ENCODE results near the gene ACSS1.
A peak's percentile ranks its signal among the peaks of the same experiment; 100 is the strongest.

Gene ACSS1

DNA sequence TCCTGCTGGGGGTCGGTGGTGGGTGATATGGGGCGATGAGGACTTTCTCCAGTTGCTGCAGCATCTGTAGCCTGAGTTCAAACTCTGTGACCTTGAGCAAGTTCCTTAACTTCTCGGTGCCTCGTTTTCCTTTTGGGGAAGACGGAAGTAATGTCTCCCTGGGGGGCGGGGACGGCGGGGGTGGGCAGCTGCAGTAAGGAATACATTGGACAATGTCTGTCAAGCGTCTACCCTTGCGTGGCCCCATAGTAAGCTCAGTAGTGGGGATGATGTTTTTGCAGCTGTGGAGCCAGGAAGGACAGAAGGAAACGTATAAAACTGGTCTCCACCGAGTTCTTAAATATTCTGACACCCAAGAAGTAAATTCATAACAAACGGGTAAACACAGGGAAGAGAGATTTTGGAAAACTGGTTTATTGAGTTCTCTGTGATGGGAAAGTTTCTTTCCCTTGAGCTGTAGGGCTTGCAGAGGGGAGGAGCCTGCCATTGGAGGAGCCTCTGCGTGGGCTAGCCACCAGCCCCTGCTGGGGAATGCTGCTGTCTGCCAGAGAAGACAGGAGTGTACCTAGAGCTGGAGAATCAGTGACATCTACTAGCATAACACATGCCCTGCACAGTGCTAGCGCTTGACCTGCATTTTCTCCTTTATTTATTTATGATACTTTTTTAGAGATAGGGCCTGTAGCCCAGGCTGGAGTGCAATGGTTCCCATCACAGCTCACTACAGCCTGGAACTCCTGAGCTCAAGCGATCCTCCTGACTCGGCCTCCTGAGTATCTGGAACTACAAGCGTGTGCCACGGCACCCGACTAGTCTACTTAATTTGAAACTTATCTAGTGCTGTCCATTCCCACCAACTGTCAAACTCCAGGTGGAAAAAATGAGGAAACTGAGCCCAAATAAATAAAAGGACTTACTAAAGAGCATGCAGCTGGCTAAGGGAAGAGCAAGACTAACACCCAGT lies 1.2 kb upstream of the ACSS1 start:
- DNase-seq (ENCODE audit: low spot score) = no peak

DNA sequence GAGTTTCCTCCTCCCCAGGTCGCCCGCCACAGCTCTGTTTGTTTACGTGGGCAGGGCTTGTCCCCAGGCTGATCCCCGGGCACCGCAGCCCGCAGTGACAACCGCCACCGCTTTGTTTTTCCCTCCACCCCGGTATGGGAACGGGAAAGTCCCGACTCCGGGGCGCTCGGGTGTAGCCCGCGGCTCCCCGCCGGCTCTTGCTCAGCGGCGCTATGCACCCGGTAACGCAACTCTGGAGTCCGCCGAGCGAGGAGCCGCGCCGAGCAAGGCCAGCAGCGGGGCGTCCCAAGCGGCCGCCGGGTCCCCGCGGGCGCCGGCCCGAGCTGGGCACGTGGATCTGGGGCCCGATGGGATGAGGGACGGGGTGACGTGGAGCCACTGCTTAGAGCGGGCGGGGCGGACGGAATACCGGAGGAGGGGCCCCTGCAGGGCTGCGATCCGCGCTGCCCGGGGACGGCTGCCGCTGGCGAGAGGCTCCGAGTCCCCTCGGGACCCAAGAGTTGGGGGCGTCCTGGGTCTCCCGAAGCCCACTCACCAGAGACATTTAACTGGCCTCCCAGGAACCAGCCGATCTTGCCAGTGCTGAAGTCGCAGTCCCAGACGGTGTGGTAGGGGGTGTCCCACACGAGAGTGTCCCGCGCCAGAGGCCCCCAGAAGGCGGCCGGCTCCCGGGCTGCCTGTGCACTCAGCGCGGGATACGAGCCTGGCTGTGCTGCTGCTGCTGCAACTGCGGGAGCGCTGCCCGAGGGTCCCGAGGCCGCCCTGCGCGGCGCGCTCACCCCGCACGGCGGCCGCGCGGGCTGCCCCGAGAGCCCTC lies 497 bp downstream of the ACSS1 start:
- peak; percentile 84 for DNase-seq (ENCODE audit: low spot score)

DNA sequence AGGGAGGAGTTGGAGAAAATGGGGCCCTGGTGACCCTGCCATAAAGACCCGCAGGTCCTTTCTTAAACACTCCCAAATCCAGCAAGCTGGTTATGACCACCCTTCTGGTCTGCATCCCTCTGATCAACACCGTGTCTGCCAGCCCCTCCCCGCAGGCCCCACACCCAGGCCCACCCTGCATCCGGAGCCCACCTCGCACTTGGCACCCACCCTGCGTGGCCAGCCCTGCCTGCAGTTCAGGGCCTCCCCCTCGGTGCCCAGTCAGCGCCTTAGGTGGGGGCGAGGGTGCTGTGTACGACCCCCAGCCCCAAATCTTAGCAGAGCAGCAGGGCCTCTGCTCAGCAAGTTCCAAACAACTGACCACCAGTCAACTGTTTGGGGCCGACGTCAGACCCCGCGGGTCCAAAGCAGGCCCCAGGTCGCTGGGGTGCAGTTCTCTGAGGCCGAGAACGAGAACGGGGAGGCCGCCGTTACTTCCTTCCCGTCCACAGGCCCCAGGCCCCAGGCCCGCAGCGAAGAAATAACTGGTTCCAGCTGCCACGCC lies 1.2 kb downstream of the ACSS1 start:
- no peak for DNase-seq (ENCODE audit: low spot score)

DNA sequence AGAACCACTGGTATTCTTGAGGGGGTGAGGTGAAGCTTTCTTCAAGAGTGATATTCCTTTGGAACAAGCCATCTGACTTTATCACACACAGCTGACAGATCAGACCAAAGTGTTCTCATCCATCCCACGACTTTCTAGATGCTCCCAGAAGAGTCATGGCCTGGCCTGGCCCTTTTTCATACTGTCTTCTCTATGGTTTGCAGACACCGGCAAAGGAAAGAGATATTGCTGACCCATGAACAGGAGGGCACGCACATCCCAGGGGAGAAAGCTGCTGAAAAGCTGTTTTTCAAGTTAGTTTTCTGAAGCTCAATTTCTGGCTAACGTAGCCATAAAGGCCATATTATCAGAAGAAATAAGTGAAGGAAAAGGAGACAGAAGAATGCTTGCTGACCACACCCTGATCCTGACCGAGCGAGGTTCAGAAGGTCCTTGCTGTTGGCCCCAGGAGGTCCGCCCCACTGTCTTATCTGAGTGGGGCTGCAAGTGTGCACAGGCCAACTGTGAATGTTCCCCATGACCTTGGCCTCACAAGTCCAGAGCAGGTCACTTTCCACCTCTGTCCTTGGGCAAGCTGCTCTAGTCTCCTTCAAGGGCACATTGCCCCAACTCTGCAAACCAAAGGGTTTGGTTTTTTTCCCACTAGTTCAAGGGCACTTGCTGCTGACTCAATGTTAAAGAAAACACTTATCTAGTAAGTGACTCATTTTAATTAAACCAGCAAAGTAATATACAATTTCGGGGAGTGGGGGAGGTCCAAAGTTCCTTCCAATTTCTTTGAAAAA lies 2.0 kb downstream of the ACSS1 start:
- DNase-seq (ENCODE audit: low spot score) = no peak

DNA sequence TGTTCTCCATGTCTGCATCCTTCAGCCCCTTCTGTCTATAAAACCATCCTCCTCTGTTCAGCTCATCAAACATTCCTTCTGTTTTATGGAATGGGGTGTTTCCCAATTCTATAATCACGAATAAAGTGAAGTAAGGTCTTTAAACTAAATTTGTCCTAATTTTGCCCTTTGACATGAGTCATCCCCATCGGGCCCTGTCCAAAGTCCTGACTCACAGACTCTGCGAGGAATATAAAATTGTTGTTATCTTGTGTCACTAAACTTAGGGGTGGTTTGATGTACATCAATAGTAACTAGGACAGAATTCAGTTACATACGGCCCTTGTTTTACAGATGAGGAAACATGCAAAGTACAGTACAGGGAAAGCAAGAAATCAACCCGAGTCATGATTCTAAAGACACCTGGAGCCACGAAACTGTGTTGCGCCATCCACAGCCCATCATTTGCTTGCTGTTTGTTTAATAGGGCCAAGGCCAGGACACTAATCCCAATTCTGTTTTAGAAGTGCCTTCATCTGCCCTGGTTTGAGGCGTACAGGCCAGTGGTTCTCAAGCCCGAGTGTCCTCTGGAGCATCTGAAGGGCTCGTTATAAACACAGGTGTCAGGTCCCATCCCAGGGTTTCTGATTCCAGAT lies 2.8 kb downstream of the ACSS1 start:
- no peak for DNase-seq (ENCODE audit: low spot score)

DNA sequence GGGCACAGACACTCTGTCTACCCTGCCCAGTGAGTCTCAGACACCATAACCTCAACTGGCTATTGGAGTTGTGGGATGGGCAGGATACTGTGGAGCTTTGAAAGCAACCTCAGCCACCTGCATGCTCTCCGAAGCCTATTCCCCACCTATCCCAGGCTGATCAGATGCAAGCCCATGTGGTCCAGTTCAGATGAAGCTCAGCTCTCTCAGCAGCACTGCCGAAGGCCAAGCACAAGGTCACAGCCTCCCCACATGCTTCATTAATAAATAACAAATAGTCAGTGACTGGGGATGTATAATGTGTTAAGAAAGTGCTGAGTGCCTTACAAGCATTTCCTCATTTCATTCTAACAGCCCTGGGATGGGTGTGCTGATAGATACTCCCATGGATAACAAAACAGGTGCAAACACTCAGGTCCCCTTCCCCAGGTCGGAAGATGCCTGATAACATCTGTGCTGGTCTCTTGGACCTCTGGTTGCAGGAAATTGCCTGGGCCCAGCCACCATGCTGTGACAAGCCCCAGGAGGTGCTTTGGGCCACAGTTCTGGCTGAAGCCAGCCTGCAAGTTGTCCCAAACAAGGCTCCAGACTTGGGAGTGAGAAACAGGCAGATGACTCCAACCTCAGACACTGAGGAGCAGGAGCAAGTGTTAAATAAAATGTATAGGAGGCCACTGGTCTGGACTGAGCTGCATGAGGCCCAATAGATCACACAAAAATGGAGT lies 3.7 kb downstream of the ACSS1 start:
- no peak for DNase-seq (ENCODE audit: low spot score)

DNA sequence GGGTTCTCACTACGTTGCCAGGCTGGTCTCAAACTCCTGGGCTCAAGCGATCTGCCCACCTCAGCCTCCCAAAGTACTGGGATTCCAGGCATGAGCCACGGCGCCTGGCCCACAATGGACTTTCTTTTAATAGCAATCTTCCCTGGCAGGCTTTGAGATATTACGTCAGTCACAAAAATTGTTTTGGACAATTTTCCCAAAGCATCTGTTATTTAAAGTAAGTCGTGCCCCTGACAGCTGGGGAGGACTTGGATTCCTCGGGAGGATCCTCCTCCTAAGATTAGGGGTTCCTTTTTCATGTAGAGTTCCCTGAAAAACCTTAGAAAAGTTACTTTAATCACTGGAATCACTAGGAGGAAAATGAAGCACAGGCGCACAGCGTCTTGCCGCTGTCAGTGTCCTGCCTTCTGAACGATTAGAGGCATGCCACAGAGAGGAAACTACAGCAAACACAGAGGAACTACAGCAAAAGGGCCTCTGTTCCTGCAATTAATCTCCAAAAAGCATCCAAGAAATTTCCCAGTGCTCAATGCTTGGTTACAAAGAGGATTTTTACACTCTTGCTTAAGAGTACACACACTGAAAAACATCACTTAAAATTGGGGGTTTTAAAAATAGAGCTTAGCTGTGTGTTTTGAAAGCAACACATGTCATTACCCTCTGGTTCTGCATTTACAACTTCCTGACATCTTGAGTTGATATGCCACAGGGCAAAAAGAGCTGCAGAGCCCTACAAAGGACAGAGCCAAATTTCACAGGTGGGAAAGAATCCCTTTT lies 4.5 kb downstream of the ACSS1 start:
- no peak for DNase-seq (ENCODE audit: low spot score)

DNA sequence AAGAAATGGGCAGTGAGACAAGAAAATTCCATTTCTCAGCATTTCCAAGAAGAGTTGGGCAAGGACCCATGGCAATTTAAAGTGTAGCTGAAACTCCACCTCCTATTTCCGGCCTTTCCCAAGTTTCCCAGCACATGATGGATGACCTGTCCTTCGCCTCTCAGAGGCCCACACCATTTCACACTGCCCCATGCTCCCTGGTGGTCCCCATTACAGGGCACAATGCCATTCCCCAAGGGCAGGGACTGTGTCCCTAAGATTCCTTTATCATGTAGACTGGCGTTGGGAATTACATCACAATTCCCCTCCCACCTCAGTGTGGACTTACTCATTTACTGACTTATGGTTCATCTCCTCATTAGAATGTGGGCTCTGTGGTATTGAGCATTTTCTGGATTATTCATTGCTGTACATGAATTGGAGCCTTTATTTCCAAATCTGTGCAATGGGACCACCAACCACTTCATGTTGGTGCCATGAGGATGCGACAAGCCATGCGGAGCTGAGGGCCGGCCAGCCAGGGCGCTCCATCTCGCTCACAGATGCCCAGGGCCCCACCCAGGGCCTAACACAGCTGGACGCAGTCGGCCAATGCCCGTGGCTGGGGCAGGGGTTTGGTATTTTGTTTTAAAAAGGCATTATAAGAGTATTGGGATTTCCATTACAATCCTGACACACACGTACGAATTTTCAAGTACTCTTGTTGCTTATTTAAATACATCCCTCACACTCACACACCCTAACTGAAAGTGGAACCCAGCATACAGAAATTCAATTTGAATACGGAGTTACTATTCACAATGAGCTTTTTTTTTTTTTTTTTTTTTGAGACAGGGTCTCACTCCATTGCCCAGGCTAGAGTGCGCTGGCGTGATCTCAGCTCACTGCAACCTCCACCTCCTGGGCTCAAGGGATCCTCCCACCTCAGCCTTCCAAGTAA lies 5.4 kb downstream of the ACSS1 start:
- DNase-seq (ENCODE audit: low spot score) = no peak

DNA sequence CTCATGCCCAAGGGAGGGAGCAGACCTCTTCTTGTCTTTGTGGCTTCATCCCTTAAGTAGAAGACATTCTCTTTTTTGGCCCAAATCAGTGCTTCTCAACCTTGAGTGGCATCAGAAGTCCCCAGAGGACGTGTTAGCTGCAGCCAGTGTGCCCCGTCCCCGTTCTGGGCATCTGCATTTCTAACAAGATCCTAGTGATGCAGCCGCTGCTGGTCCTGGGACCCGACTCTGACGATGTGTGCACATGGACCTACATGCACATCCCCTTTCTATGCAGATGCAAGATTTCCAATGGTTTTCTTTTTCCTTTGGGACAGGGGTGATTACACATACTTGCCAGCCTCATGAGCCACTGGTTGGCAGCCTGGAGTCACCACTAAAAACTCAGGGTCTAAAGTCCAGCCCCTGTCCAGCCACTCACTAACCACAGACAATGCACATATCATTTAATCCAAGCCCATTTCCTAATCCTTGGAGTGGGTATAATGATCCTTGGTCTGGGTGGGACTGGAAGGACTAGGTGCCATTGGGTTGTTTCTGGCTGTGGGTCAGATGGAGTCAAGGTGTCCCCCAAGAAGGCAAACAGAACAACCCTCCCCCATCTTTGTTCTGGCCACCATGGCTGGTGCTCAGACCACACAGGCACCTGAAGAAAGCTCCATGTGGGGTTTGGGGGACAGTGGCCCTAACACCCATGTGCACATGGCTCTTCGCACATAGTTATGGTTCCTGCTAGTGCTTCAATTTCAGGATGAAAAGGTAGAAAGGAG lies 6.4 kb downstream of the ACSS1 start:
- no peak for DNase-seq (ENCODE audit: low spot score)

DNA sequence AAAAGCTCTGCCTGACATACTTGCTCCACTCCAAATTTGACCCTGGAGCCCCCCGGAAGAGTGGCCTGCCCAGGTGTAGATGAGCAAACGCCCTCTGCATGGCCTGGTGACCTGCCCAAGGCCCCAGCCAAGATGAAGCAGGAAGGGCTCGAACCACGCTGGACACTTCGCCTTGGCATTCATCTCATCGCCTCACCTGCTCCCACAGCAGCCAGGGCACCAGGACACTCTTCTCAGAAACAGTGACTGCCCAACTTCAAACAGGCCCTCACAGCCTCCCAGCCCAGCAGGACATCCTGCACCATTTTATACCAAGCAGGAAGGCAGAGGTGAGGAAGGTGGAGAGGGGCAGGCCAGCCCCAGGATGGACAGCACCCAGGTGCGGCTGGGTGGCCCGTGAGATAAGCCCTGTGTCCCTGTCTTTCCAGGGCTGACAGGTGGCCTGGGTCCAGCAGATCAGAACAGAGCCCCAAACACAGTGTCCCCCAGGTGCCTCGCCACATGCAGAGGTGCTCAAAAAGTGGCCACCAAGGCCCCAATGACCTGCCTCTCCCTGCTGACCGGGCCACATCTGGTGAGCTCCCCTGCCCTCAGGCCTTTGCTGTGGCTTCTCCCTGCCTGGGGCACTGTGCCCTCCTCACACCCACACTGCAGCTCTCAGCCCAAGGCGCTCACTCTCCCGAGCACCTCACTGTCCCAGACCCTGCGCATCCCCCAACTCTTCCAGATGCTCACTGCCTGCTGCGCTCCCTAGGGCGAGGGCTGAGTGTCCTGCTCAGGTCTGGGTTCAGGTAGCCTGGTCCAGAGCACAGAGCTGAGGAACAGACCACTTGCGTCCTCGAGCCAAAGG lies 7.2 kb downstream of the ACSS1 start:
- no peak for DNase-seq (ENCODE audit: low spot score)

DNA sequence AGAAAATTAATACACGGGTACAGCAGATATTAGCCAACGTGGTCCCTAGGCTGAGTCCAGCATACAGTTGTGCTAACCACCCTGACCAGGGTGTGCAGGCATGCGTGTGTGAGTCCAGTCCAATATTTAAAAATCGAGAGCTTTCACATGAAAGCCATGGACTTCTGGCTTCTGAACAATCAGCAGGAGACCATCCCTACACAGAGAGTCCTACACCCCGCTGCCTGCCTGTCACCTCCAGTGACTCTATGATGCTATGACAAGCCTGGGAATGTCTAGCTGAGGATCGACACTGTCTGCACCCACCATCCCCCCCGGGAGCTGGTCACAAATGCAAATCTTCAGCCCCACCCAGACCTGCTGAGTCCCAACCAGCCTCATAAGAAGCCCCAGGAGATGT lies 7.9 kb downstream of the ACSS1 start:
- no peak for DNase-seq (ENCODE audit: low spot score)

DNA sequence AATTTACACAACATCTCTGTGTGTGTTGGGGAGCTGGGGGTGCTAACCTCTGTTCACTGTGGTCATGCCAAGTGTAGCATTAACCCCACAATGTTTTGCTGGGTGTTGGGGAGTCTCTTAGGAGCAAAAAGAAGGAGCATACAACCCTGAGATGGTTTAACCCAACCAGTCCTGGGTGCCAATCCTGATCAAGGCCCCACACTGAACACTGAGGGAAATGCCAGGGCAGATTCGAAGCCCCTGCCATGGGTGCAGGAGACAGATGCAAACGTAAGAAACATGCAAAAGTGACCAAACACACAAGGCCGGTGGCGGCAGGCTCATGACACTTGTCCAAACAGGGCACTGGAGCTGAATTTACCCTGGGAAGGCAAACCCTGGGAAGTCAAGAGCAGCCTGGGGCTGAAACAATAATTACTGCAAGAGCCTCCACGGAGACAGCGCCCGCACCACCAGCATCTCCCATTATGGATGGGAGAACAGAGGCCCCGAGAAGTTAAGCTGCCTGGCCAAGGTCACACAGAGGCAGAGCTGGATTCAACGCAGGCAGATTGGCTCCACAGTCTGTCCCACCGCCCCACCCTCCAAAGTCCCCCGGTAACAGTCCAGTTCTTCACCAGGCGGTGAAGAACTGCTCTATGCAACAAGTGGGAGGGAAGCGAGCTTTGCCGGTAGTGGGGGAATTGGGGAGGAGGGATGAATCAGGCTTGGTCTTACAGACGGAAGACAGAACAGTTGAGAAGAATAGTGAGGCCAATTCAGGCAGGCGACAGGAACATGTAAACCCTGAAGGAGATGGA lies 8.5 kb downstream of the ACSS1 start:
- no peak for DNase-seq (ENCODE audit: low spot score)

DNA sequence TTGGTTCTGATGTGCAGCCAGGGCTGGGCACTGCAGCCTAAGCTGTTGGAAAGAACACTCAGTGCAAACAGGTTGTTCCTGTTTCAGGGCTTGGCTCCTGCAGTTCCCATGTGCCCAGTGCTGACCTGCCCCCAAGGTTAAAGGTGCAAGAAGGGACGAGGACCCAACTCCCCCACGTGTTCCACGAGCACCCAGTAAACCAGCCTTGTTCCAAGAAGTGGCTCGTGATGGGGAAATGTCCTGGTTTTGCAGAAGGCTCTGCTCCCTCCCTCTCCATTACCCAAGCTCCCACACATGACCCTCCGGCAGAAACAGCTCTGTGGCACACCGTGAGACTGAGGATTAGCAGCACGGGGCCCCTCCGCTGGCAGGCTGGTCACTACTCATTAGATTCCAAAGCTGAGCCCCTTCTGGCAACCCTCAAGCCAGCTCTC lies 9.4 kb downstream of the ACSS1 start:
- DNase-seq (ENCODE audit: low spot score) = no peak

DNA sequence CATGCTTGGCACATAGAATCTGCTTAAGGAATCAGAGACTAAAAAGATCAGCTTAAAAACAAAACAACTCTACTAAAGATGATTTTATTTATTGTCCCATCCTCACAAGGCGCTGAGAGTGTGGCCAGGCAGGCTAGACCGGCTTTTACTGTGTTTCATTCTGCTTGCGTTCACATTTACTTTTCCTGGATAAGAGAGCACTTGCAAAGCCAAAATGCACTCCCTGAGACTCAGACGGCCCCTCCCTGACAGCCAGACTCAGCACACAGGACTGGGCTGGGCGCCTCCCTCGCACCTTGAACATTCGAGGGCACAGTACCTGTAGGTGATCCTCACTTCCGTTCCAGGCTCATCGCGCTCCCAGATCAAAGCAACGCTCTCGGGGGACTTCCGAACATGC lies 10.2 kb downstream of the ACSS1 start:
- no peak for DNase-seq (ENCODE audit: low spot score)

DNA sequence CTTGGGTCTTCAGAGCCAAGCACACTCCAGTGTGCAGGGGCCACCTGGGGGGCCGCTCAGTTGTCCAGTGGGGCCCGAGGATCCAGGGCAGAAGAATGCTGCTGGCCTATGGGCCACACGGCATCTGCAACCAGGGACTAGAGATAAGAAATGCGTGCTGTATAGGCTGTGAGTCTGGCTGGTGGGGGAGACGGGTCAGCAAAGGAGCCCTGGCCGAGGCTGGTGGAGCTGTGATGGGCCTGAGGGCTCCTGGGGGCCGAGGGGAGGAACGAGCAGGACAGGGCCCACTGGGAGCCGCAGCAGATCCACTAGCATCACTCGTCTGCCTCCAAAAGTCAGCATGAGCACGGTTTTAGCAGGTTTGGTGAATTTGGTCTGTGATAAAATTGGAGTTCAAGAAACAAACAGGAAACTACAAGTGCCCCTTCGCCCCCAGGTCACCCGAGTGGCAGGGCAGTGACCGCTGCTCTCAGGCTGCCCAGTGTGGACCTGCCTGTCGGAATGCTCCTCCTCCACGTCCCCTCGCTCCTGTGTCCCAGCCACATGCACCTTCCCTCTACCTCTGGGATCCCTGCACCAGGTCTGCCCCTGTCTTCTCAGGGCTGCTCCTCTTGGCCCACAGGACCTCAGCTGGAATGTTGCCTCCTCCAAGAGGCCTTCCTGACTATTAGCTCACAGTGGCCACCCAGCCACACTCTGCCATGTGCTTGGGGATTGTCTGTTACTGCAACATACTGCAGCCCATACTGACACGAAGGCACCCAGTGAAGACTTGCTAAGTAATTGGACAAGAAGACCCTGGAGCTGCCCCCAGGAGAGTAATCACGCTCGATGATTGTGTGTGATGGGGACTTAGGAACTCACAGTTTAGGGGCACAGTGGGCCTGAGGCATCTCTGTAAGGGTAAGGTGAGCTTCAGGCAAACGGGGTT lies 10.9 kb downstream of the ACSS1 start:
- DNase-seq (ENCODE audit: low spot score) = no peak
